GM12801 (cell line): ENCODE measurements around the gene G6PD.

Experiments
- CTCF ChIP-seq: IDR thresholded peaks from one replicate; pipeline ENCODE4 v1.5.1; 2011; ENCODE audit warnings: control low read depth; ENCODE audit not compliant: insufficient read length; ENCODE audit errors: extremely low read depth

Gene G6PD

GRCh38 chrX:154540897-154541535, 5.6 kb downstream of the G6PD start:
- TF ChIP-seq CTCF = no peak

- no peak for TF ChIP-seq CTCF
These were observed 7.6 kb downstream of the G6PD start for GRCh38 chrX:154539077-154539476.

- no peak for TF ChIP-seq CTCF
These were observed 10.8 kb downstream of the G6PD start for GRCh38 chrX:154535892-154536291.

- TF ChIP-seq CTCF = no peak
These were observed 11.9 kb downstream of the G6PD start for GRCh38 chrX:154534526-154535322.

- no peak for TF ChIP-seq CTCF
These were observed 14.0 kb downstream of the G6PD start for GRCh38 chrX:154532690-154533089.

- no peak for TF ChIP-seq CTCF
These were observed 15.0 kb downstream of the G6PD start for GRCh38 chrX:154531626-154532025.

- no peak for TF ChIP-seq CTCF
These were observed 16.4 kb downstream of the G6PD start for GRCh38 chrX:154530286-154530685.
